SIG-M5 treated with dmso at 0.1 percent for 504 hours (cell line): Measurements from ENCODE around the gene CTNNA1.

ENCODE experiments used
- DNase-seq: peaks from one replicate; lab custom pipeline; 2025; ENCODE audit not compliant: unreplicated experiment; lab: John Stamatoyannopoulos, UW

CTNNA1 gene

GRCh38 chr5:138946831-138947560 is 193.8 kb downstream of the CTNNA1 start:
- DNase-seq = no peak

- no peak for DNase-seq
Measured at GRCh38 chr5:138947780-138948179, 194.6 kb downstream of the CTNNA1 start.

- DNase-seq = no peak
Measured at GRCh38 chr5:138948471-138949222, 195.4 kb downstream of the CTNNA1 start.

GRCh38 chr5:138949223-138949574 is 196.0 kb downstream of the CTNNA1 start:
- DNase-seq = no peak

- no peak for DNase-seq
Measured at GRCh38 chr5:138949988-138950387, 196.8 kb downstream of the CTNNA1 start.

GRCh38 chr5:138950421-138951031 is 197.3 kb downstream of the CTNNA1 start:
- DNase-seq = no peak

- DNase-seq = no peak
Measured at GRCh38 chr5:138951091-138951985, 198.1 kb downstream of the CTNNA1 start.

DNA sequence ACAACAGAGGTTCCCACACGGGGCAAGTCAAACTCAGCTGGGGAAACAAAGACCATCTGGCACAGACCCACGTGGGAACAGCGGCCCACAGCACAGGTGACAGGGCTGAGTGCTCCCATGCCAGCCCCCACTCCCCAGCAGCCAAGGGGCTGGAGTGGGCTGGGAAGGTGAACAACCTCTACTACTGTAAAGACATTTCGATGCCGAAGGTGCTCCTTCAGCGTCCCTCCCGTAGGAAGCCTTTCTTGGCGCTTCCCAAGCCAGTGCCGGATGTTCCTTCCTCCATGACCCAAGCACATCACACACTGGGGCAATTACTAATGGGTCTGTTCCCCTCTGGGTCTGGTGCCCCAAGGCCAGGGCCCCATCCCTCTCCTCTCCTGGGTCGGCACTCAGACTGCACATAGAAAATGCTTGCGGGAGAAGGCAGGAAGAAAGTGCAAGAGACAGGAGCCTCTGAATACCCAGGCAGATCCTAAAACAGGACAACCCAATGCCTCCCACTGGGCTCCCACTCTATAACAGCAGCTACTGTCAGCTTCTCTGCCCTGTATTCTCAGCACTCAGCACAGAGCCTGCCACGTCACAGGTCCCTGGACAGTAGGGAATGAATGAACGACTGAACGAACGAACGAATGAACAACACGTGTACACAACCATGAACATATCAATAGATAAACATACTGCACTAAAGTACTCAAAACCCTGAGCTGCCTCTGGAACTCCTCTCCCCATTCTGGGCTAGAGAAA is 198.9 kb downstream of the CTNNA1 start:
- no peak for DNase-seq

GRCh38 chr5:138952962-138953361 is 199.7 kb downstream of the CTNNA1 start:
- no peak for DNase-seq

GRCh38 chr5:138953387-138954256 is 200.4 kb downstream of the CTNNA1 start:
- peak; percentile 19 for DNase-seq

DNA sequence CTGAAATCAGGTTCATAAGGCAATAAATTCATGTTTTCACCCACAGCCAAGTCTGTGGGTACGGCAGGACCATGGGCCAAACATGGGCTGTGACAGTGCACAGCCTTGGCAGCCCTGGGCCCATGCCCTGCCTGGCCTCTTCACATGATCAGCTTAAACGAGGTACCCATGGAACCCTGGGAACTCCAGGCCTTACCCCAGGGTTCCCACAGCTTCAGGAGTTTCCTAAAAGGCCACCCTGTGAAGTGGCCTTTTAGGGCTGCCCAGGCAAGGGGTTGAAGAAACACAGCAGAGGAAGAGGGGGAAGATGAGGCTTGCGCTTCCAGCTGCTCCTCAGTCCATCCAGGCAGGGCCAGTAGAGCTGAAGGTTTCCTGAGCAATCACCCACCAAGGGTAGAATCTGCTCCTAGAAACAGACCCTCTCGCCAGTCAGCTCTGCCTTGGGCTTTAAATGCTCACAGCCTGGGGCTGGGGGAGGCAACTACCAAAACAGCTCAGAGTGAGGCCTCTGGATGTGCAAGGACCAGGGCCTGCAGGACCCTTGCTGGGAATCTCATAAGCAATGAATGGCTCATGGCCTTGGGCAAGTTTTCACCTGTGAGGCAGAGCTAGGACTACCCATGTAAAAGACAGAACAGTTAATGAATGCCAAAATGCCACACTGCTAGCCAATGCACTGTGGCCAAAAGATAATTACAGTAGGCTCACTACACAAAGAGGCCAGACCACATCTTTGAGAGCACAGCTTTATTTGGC is 201.2 kb downstream of the CTNNA1 start:
- DNase-seq = no peak

DNA sequence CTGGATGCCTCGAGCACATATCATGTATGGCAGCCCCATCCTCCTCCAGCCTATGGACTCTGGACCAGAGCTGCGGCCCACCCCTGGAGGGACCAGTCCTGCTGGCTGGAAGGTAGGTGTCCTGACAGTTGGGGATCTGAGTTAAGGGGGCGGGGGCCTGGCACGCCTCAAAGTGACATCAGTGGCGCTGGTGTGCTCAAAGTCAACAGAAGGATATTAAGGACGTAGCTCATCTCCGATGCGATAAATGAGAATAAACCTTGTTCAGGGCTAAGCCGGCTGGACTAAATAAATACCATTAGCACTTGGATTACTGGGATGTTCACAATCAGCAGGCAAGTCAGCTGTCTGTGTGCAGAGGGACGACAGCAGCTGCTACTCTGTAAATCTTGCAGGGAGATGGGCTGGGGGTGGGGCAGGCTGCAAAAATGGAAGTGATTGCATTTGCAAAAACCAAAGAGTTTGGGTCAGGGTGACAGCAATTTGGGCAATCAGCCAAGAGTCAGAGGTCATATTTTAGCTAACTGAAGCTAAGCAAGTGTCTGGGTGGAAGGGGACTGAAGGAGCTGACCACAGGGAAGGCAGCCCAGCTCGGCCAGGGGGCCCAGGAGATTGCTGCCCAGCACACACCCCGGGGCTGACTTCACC is 201.9 kb downstream of the CTNNA1 start:
- DNase-seq = no peak

- DNase-seq = no peak
Measured at GRCh38 chr5:138955671-138956295, 202.6 kb downstream of the CTNNA1 start.

- DNase-seq = no peak
Measured at GRCh38 chr5:138956801-138957200, 203.6 kb downstream of the CTNNA1 start.

GRCh38 chr5:138960145-138960692 is 207.0 kb downstream of the CTNNA1 start:
- no peak for DNase-seq

DNA sequence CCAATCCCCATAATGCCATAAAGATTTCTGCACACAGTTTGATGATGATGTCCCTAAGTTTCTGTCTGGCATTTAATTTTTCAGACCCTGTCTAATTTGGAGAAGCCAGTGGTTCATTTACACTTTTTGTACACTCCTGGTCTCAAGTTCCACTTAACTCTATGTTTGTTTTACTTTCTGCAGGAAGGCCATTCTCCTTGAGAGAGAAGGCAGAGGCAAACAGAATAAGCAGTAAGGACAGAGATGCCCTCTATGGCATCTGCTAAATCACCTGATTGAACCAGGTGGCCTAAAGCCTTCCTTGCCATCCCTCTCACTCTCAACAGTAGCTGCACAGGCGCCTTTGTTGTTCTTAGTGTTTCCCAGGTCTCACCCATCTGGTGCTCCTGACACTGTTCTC is 208.0 kb downstream of the CTNNA1 start:
- no peak for DNase-seq

DNA sequence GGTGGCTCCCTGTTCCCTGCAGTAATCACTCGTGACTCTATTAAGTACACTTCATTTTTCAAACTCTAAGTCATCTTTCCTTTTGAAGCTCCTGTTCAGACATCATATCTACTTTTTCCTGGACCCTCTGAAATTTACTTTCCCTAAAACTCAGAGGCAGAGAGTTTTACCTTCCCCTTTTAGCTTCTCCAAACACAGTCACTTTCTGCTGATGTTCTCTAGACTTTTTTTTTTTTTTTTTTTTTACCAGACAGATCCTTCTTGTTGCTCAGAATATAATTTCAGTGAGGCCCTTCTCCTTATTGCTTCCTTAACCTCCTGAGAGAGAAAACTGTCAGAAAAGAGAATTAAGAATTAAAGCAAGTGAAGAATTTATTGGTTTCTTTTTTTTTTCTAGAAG is 208.5 kb downstream of the CTNNA1 start:
- no peak for DNase-seq
